ENCODE data around the gene UFC1.

- TF ChIP-seq POLR2AphosphoS5 (IDR thresholded peaks at IDR 0.05; ENCODE audit: borderline replicate concordance, low read depth, low read length) (no peak), FOXP2 (optimal IDR thresholded peaks at IDR 0.05; ENCODE audit: control extremely low read depth, extremely low read length, insufficient read depth) (no peak), EZH2 (IDR thresholded peaks at IDR 0.05) (no peak)
These were observed 37.3 kb downstream of the UFC1 start for GRCh38 chr1:161190962-161191521.

Measured in SK-N-MC (cell line).